Measurements from ENCODE around the gene PCDHGA12. TPM values are rescaled to one million over a fixed set of nuclear protein-coding genes. Genes with fewer than 3 reads are reported as not detected.
A peak's percentile ranks its signal among the peaks of the same experiment; 100 is the strongest.
"Not testable (repeated sequence)": the region's sequence is repeated elsewhere in the genome, so short reads cannot be mapped to it uniquely, and the experiment has no call there.

The PCDHGA12 gene
- total RNA-seq, 1 donor from 2014 or later = 7.6 TPM

GRCh38 chr5:141407790-141408505, 22.4 kb upstream of the PCDHGA12 start, which contains the start of gene PCDHGB6:
Gene PCDHGB6 (plus strand): TSS chr5:141408021. CDS start chr5:141408203, 182 bp downstream.
- H3K27ac ChIP-seq; H3K36me3 ChIP-seq; H3K4me1 ChIP-seq; intact Hi-C loops (cut with DNase I): not testable (repeated sequence)
- Histone ChIP-seq H3K9me3 (peaks cover 40% of the 10 kb centered on the region), H3K27me3 (peaks cover 11% of the 10 kb centered on the region), H3K4me3 (peak within 1 kb of the TSS; percentile 42)
- ATAC-seq (peak; percentile 95), DNase-seq (peak; percentile 80)
- peak; percentile 60 for TF ChIP-seq CTCF (IDR thresholded peaks at IDR 0.05)

GRCh38 chr5:141409598-141410306, 20.6 kb upstream of the PCDHGA12 start:
- peaks cover 50% of the 10 kb centered on the region for H3K9me3 ChIP-seq
- intact Hi-C loops (cut with DNase I) = no loop called here

GRCh38 chr5:141411575-141411974, 18.7 kb upstream of the PCDHGA12 start:
- ATAC-seq (no peak), DNase-seq (no peak)
- Histone ChIP-seq H3K36me3 (no peaks in the 10 kb centered on the region), H3K4me1 (no peaks in the 10 kb centered on the region), H3K27ac (no peak overlapping the region), H3K27me3 (peaks cover 11% of the 10 kb centered on the region), H3K4me3 (no peak overlapping the region), H3K9me3 (peaks cover 49% of the 10 kb centered on the region)
- intact Hi-C loops (cut with DNase I) = no loop called here
- no peak for TF ChIP-seq CTCF (IDR thresholded peaks at IDR 0.05)

More at GRCh38 chr5:141409598-141410306, 20.6 kb upstream of the PCDHGA12 start:
- no peak overlapping the region for H3K4me3 ChIP-seq
- no peaks in the 10 kb centered on the region for H3K4me1 ChIP-seq
- no peaks in the 10 kb centered on the region for H3K36me3 ChIP-seq
- H3K27ac ChIP-seq = no peak overlapping the region
- ATAC-seq (no peak), DNase-seq (no peak)
- no peak for TF ChIP-seq CTCF (IDR thresholded peaks at IDR 0.05)
- peaks cover 11% of the 10 kb centered on the region for H3K27me3 ChIP-seq

- DNase-seq = no peak
- peaks cover 11% of the 10 kb centered on the region for H3K27me3 ChIP-seq
- H3K4me3 ChIP-seq = peak within 1 kb of the TSS; percentile 39
- TF ChIP-seq CTCF (IDR thresholded peaks at IDR 0.05) = peak; percentile 56
- ATAC-seq = peak; percentile 79
- no peak within 1 kb of the TSS for H3K27ac ChIP-seq
- H3K9me3 ChIP-seq = peaks cover 55% of the 10 kb centered on the region
- H3K36me3 ChIP-seq = no peaks in the 10 kb centered on the region
- intact Hi-C loops (cut with DNase I) = no loop called here
- no peaks in the 10 kb centered on the region for H3K4me1 ChIP-seq
Observed at GRCh38 chr5:141412854-141413539, 17.3 kb upstream of the PCDHGA12 start, which contains the start of gene PCDHGA10. Gene PCDHGA10 (plus strand): TSS chr5:141412987. CDS start chr5:141413176, 189 bp downstream.

GRCh38 chr5:141413540-141414069, 16.7 kb upstream of the PCDHGA12 start:
- H3K9me3 ChIP-seq = peaks cover 53% of the 10 kb centered on the region

GRCh38 chr5:141414548-141415274, 15.6 kb upstream of the PCDHGA12 start:
- ATAC-seq; DNase-seq; H3K27ac ChIP-seq; H3K4me3 ChIP-seq; H3K4me1 ChIP-seq; intact Hi-C loops (cut with DNase I); H3K36me3 ChIP-seq: not testable (repeated sequence)
- H3K9me3 ChIP-seq = peaks cover 53% of the 10 kb centered on the region
- H3K27me3 ChIP-seq = peaks cover 16% of the 10 kb centered on the region

More at GRCh38 chr5:141413540-141414069, 16.7 kb upstream of the PCDHGA12 start:
- no peak for ATAC-seq
- Histone ChIP-seq H3K27ac (no peak overlapping the region), H3K36me3 (no peaks in the 10 kb centered on the region), H3K4me1 (no peaks in the 10 kb centered on the region), H3K27me3 (peaks cover 11% of the 10 kb centered on the region), H3K4me3 (peak overlapping the region; percentile 39)
- no peak for TF ChIP-seq CTCF (IDR thresholded peaks at IDR 0.05)
- DNase-seq = no peak
- intact Hi-C loops (cut with DNase I) = no loop called here

- DNase-seq; intact Hi-C loops (cut with DNase I): not testable (repeated sequence)
Observed at GRCh38 chr5:141415275-141415618, 15.1 kb upstream of the PCDHGA12 start.

More at GRCh38 chr5:141415275-141415618, 15.1 kb upstream of the PCDHGA12 start:
- Histone ChIP-seq H3K9me3 (peaks cover 55% of the 10 kb centered on the region), H3K27me3 (peaks cover 12% of the 10 kb centered on the region)
- ATAC-seq, H3K4me3 ChIP-seq, H3K4me1 ChIP-seq, H3K36me3 ChIP-seq, H3K27ac ChIP-seq: not testable (repeated sequence)

Measured in upper lobe of right lung (tissue), 1 donor.